HL-60 (cell line): Measurements from ENCODE around the gene CHRNA4.

Source experiments
- POLR2AphosphoS5 ChIP-seq: IDR thresholded peaks from 2 replicates; pipeline ENCODE4 v1.6.1; 2012; ENCODE audit warnings: low read depth
- TF ChIP-seq, protein P1 (sequence below): IDR thresholded peaks from one replicate; pipeline ENCODE4 v1.5.1; 2011; ENCODE audit warnings: low read length, control low read depth, inconsistent platforms; ENCODE audit not compliant: insufficient read depth

DNA sequence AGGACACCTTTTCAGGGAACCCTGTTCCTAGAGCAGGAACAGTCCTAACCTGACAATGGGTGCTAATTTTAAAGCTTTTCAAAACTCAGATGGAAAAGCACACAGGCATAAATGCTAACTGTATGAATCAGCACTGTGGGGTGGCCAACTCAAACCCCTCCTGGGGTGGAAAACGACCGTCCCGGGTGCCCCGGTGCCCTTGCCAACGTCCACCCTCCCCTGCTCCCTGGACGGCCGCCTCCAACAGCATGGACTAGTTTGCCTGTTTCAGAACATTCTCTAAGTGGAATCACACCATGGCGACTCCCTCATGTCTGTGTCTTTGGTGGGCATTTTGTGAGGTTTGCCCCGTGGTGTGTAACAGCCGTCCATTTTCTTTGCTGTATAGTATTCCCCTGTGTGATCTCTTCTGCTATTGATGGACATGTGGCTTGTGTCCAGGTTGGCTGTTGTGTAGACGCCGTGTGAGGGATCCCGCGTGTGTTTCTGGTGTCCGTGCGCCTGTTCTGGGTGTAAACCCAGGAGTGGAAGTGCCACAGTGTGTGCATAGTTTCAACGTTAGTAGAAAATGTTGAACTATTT lies 62.3 kb downstream of the CHRNA4 start:
- TF ChIP-seq, protein P1, sequence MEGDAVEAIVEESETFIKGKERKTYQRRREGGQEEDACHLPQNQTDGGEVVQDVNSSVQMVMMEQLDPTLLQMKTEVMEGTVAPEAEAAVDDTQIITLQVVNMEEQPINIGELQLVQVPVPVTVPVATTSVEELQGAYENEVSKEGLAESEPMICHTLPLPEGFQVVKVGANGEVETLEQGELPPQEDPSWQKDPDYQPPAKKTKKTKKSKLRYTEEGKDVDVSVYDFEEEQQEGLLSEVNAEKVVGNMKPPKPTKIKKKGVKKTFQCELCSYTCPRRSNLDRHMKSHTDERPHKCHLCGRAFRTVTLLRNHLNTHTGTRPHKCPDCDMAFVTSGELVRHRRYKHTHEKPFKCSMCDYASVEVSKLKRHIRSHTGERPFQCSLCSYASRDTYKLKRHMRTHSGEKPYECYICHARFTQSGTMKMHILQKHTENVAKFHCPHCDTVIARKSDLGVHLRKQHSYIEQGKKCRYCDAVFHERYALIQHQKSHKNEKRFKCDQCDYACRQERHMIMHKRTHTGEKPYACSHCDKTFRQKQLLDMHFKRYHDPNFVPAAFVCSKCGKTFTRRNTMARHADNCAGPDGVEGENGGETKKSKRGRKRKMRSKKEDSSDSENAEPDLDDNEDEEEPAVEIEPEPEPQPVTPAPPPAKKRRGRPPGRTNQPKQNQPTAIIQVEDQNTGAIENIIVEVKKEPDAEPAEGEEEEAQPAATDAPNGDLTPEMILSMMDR, result no peak
- TF ChIP-seq POLR2AphosphoS5, result no peak
